ENCODE data around the gene RBFOX2. TPM values are rescaled to one million over a fixed set of nuclear protein-coding genes. Genes with fewer than 3 reads are reported as not detected.

The RBFOX2 gene
- total and polyA plus RNA-seq, 2 donors from 2014 or later = 17.2 to 68.6 TPM

- H3K36me3 ChIP-seq (ENCODE audit: control insufficient read depth in 2 of 3, insufficient read depth in 3 of 3, low read length in 3 of 3) = no peaks in the 10 kb centered on the region
- no peaks in the 10 kb centered on the region for H3K9me3 ChIP-seq (ENCODE audit: control insufficient read depth in 2 of 3, insufficient read depth in 1 of 3, low read length in 3 of 3)
- no peak overlapping the region for H3K4me3 ChIP-seq (ENCODE audit: low read length in 3 of 3)
- no peak overlapping the region for H3K27ac ChIP-seq (ENCODE audit: low read depth in 2 of 2, low read length in 2 of 2)
- FAIRE-seq (no peak), DNase-seq (no peak)
- TF ChIP-seq CTCF (IDR thresholded peaks at IDR 0.05; ENCODE audit: borderline replicate concordance, extremely low read depth, insufficient read depth) = no peak
- no peaks in the 10 kb centered on the region for H3K27me3 ChIP-seq (ENCODE audit: control insufficient read depth, insufficient read depth, low read length)
- no peak overlapping the region for H3K9ac ChIP-seq (ENCODE audit: low read length in 3 of 3)
- intact Hi-C loops (cut with DNase I) = no loop called here
- H3K4me1 ChIP-seq (ENCODE audit: control insufficient read depth in 2 of 3, insufficient read depth in 2 of 3, low read depth in 1 of 3, low read length in 3 of 3) = no peaks in the 10 kb centered on the region
These were observed 306.7 kb downstream of the RBFOX2 start for GRCh38 chr22:35721960-35722359.

GRCh38 chr22:35719212-35719875, 309.3 kb downstream of the RBFOX2 start:
- H3K27me3 ChIP-seq (ENCODE audit: control insufficient read depth, insufficient read depth, low read length) = no peaks in the 10 kb centered on the region
- TF ChIP-seq CTCF (IDR thresholded peaks at IDR 0.05; ENCODE audit: borderline replicate concordance, extremely low read depth, insufficient read depth) = no peak
- no peak overlapping the region for H3K27ac ChIP-seq (ENCODE audit: low read depth in 2 of 2, low read length in 2 of 2)
- DNase-seq (no peak), FAIRE-seq (no peak)
- no peaks in the 10 kb centered on the region for H3K4me1 ChIP-seq (ENCODE audit: control insufficient read depth in 2 of 3, insufficient read depth in 2 of 3, low read depth in 1 of 3, low read length in 3 of 3)
- no peaks in the 10 kb centered on the region for H3K36me3 ChIP-seq (ENCODE audit: control insufficient read depth in 2 of 3, insufficient read depth in 3 of 3, low read length in 3 of 3)
- no peak overlapping the region for H3K9ac ChIP-seq (ENCODE audit: low read length in 3 of 3)
- H3K9me3 ChIP-seq (ENCODE audit: control insufficient read depth in 2 of 3, insufficient read depth in 1 of 3, low read length in 3 of 3) = no peaks in the 10 kb centered on the region
- H3K4me3 ChIP-seq (ENCODE audit: low read length in 3 of 3) = no peak overlapping the region
- intact Hi-C loops (cut with DNase I) = no loop called here

- Histone ChIP-seq H3K9me3 (ENCODE audit: control insufficient read depth in 2 of 3, insufficient read depth in 1 of 3, low read length in 3 of 3) (no peaks in the 10 kb centered on the region), H3K4me3 (ENCODE audit: low read length in 3 of 3) (no peak within 1 kb of the TSS), H3K9ac (ENCODE audit: low read length in 3 of 3) (no peak within 1 kb of the TSS), H3K36me3 (ENCODE audit: control insufficient read depth in 2 of 3, insufficient read depth in 3 of 3, low read length in 3 of 3) (no peaks in the 10 kb centered on the region), H3K27me3 (ENCODE audit: control insufficient read depth, insufficient read depth, low read length) (no peaks in the 10 kb centered on the region), H3K27ac (ENCODE audit: low read depth in 2 of 2, low read length in 2 of 2) (no peak within 1 kb of the TSS), H3K4me1 (ENCODE audit: control insufficient read depth in 2 of 3, insufficient read depth in 2 of 3, low read depth in 1 of 3, low read length in 3 of 3) (no peaks in the 10 kb centered on the region)
- intact Hi-C loops (cut with DNase I) = no loop called here
- FAIRE-seq (no peak), DNase-seq (no peak)
- no peak for TF ChIP-seq CTCF (IDR thresholded peaks at IDR 0.05; ENCODE audit: borderline replicate concordance, extremely low read depth, insufficient read depth)
These were observed 311.1 kb downstream of the RBFOX2 start, which contains the start of gene APOL5 for GRCh38 chr22:35717572-35717971. APOL5 (plus strand) TSS chr22:35717872; CDS start chr22:35717872, 0 bp downstream.

GRCh38 chr22:35712672-35713071, 316.0 kb downstream of the RBFOX2 start:
- Histone ChIP-seq H3K9ac (ENCODE audit: low read length in 3 of 3) (no peak overlapping the region), H3K36me3 (ENCODE audit: control insufficient read depth in 2 of 3, insufficient read depth in 3 of 3, low read length in 3 of 3) (no peaks in the 10 kb centered on the region), H3K4me1 (ENCODE audit: control insufficient read depth in 2 of 3, insufficient read depth in 2 of 3, low read depth in 1 of 3, low read length in 3 of 3) (no peaks in the 10 kb centered on the region), H3K4me3 (ENCODE audit: low read length in 3 of 3) (no peak overlapping the region), H3K27ac (ENCODE audit: low read depth in 2 of 2, low read length in 2 of 2) (no peak overlapping the region), H3K27me3 (ENCODE audit: control insufficient read depth, insufficient read depth, low read length) (no peaks in the 10 kb centered on the region), H3K9me3 (ENCODE audit: control insufficient read depth in 2 of 3, insufficient read depth in 1 of 3, low read length in 3 of 3) (no peaks in the 10 kb centered on the region)
- DNase-seq (no peak), FAIRE-seq (no peak)
- TF ChIP-seq CTCF (IDR thresholded peaks at IDR 0.05; ENCODE audit: borderline replicate concordance, extremely low read depth, insufficient read depth) = no peak
- intact Hi-C loops (cut with DNase I) = no loop called here
